GM19395 (cell line): ENCODE data around the gene ACKR1.

Source experiments
- ATAC-seq: cut with Tn5 transposase; IDR thresholded peaks from one replicate; pipeline ENCODE4 v1.9.1; 2021; ENCODE audit warnings: mild to moderate bottlenecking, moderate library complexity; ENCODE audit not compliant: unreplicated experiment

ACKR1 gene

DNA sequence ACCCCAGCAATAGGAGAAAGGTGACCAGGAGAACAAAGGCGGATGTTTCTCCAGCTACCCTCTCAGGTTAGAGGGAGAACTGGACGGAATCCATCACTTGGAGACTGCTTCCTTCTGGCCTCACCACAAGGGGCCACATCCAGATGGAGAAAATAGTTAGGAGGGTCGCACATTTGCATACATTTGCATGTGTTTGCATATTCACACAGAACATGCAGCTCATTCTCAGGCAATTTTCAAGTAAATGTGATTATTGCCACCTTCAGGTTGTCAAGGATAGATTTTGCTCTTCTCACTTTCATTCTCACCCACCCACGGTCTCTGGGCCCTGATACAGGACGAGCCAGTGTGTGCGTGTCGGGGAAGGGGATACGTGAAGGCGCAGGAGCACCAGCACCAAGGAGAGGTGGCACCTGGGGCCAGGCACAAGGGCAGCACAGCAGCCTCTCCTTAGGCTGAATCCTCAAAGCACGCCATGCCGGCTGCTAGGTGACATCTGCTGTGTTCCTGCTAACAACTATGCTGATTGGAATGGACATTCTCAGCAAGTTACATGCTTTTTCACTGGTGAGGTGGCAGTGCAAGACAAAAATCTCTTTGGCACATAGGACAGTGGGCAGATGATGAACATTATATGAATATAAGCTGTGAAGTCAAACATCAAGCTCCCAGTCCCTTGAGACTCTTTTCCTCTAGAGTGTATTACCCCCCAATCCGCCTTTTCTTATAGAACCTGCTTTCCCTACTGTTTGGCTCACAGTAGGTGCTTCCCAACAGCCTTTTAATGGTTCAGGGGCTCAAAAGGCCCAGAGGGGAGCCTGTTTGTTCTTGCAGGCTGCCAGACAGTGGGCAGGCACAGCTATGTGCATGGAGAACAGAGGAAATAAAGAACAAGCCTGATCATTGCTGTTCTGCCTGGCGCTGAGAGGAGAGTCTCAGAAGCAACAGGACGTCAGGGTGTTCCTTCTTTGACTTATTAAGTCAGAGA lies 14.3 kb downstream of the ACKR1 start:
- ATAC-seq: no peak

DNA sequence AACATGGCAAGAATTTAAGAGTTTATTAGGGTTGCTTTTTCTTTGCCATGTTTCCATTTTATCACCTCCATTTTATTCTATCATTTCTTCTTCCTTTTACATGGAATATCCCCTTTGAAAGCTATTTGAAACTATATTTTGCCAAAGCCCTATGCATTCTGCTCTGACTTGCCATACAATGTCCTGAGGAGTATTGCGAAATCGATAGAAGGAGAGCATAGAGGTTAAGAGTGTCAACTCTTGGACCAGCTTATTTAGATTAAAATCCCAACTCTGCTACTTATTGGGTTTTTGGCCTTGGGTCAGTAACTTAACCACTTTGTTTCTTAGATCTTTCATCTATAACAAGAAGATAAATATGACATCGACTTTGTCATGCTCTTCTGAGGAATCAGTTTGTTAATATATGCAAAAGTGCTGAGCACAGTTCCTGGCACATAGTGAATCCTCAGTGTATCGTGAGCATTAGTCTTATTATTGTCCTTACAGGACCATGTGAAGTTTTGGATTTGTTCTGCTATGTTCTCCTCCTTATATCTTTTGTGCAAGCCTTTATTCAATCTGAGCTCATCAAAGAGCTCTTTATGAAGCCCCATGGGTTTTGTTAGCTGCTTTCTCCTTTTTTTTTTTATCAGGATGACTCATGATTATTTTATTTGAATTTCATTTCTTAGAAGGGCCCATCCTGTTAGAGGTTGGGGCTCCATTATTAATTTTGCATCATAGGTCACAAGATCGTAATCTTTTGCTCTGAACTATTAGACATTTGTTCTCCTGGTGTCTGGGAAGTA lies 17.6 kb downstream of the ACKR1 start:
- no peak for ATAC-seq

DNA sequence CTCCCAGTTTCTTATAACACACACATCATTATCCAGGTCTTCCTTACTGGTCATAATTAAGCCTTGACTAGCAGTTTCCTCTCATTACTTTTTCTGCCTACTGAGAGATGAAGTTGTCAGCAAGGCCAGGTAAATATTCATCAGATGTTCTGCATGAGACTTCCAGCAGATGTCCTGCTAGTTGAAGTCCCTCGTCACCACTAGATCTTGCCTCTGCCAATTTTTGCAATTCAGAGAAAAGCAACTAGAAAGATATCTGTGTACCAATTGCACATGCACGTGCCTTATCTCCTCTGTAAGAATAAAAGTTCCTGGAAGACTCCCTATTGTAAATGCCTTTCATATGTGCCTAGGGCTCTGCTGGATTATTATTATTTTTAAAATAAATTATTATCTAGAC lies 18.3 kb downstream of the ACKR1 start:
- ATAC-seq: no peak

DNA sequence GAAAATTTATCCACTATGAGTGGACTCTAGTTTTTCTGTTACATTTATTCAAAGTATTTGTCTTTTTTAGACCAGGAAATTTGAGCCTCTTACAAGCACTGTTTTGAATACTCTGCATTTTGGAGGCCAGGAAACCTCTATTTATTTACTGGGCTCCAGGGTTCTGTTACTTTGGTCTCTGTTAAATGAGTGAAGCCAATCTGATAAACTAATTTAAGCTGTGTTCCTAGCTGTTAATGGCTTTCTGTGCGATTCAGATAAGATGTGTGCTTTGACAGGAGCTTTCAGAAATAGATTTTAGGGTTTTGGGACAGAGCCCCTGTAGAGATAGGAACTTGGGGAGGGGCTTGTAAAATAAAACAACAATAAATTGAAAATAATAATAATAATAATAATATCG lies 23.9 kb downstream of the ACKR1 start:
- ATAC-seq: no peak

DNA sequence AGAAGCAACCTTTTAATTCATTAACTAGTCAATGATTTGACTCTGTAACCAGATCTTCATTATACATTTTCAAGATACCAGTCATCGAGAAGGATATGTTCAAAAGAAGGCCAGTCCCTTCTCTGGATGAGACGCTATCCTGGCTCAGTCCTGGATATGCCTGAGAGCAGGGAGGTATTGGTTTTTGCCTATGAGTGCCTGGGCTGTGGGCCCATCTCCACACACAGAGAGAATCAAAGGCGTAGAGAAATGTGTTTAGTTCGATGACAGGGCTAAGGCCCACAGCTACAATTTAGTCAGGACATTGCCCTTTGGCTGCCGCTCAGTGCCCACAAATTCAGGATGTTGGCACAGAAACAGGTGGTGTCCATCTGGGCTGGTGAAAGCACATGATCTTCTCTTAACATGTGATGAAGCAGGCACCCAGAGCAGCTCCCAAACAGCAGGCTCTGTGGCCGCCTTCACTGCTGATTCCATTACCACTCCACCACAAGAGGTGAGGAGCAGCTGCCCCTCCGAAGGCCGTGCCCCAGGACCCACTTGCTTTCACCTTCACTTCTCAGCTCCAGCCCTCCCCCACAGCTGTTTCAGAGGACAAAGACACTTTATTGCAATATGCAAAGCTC lies 24.7 kb downstream of the ACKR1 start:
- no peak for ATAC-seq

DNA sequence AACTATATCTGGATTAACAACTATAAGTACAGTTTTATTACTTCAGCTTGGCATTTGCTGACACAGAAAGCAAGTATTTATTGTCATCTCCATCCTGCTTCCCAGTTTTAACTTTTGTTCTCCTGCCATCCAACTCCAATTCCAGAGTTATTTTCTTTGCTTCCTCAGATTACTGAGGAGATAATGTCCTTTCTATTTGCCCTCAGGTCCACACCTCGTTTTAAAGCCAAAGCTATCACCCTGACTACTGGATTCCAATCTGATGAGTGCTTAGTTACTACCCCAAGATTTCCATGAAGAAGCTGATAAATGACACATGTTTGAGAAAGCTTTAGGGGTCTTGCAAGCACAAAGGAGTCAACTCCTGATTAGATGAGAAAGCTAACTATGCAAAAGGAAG lies 25.2 kb downstream of the ACKR1 start:
- ATAC-seq: no peak

DNA sequence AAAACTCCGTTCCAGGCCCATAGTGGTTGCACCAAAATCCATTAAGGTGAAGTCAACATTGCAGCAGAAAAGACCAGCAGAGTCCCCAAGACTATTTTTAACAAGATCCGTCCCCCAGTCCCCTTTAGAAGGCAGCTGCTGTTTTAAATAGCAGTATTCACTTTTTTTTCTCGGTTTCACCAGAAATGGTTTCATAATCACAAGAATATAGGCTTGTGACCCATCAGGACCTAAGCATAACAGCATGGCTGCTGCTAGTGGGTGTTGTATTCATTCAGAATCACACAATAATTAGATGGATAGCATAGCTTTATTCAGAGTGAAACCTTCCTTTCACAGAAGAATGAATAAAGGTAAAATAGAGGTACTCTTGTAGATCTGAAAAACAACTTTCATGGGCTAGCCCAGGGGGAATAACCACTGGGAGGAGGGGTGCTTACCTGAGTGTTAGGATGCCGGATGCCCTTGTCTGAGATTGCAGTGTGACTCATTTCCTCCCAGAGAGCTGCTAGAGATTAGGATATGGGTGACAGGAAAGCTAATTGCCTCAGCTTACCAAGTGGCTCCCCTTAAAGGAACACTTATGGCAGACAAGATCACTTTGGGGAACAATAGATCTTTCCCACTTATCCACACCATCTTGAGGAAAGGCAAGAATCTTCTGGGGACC lies 35.0 kb downstream of the ACKR1 start:
- peak; percentile 96 for ATAC-seq

DNA sequence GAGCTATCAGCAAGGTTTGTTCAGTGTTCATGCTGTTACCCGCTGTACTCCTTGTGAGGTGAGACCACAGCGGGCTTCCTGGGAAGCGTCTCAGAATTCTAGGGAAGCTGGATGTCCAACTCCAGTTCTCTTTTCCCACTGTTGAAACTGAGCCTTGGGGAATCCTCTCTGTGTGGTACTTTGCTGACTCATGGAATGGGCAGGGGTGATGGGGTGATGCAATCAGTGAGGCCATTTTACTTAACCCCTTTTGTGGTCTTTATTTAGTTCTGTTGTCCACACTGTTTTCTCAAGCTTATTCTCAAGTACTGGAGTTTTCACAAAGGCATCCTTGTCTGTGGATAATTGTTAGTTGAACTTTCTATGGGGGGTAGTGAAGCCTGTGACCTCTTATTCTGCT lies 42.6 kb downstream of the ACKR1 start:
- ATAC-seq: no peak

DNA sequence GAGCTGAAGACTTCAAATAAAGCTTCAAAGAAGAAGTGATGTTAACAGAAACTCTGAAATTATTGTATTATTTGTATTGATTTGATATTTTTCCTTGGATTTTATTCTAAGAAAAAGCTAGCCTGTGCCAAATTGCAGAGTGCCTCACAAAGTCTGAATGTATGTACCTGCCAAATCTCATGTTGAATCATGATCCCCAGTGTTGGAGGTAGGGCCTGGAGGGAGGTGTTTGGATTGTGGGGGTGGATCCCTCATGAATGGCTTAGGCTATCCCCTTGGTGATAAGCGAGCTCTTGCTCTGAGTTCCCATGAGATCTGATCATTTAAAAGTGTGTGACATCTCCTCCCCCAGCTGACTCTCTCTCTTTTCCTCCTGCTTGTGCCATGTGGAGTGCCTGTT lies 43.6 kb downstream of the ACKR1 start:
- ATAC-seq: no peak

DNA sequence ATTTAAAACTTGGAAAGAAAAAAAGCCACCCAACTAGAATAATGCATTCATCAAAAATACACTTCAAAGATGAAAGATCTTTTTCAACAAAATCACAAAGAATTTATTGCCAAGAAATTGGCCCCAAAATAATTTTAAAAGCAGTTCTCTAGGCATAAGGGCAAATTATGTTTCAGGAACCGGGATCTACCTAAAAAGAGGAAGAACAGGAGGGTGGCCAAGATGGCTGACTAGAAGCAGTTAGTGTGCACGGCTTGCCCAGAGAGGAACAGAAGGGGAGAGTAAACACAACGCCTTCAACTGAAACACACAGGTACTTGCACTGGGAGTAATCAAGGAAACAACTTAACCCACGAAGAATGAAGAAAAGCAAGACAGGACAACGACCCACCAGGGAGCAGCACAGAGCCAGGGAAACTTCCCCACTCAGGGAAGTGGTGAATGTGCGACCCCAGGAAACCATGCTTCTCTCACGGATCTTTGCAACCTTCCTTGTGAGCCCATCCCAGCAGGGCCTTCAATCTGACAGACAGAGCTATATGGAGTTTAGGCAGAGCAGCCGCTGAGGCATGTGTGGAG lies 46.1 kb downstream of the ACKR1 start:
- ATAC-seq: no peak
